Measurements from ENCODE around the gene PLCD1.

DNA sequence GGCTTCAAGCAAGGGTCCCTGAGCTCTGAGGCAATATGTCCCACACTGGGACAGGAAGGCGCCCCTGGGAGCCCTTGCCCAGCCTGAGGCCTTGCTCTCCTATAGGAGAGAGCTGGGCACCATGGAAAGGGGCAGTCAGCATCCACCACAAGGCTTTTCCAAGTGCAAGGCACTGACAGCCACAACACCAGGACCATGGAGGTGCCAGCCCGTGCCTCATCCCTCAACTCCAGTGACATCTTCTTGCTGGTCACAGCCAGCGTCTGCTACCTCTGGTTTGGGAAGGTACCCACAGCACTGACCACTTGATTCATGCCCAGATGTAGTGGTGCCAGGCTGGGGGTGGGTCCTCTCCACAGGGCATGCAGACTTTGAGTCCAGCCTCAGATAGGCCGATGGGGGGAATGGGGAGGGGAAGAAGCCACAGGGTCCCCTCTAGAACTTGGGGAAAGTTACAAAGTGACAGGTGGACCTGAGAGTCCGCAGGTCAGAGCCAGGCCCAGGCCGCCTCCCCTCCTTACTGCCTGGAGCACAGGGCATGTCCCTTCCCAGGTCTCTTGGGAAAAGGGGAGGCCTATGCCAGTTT lies 27.1 kb downstream of the PLCD1 start:
- TF ChIP-seq, protein P1, sequence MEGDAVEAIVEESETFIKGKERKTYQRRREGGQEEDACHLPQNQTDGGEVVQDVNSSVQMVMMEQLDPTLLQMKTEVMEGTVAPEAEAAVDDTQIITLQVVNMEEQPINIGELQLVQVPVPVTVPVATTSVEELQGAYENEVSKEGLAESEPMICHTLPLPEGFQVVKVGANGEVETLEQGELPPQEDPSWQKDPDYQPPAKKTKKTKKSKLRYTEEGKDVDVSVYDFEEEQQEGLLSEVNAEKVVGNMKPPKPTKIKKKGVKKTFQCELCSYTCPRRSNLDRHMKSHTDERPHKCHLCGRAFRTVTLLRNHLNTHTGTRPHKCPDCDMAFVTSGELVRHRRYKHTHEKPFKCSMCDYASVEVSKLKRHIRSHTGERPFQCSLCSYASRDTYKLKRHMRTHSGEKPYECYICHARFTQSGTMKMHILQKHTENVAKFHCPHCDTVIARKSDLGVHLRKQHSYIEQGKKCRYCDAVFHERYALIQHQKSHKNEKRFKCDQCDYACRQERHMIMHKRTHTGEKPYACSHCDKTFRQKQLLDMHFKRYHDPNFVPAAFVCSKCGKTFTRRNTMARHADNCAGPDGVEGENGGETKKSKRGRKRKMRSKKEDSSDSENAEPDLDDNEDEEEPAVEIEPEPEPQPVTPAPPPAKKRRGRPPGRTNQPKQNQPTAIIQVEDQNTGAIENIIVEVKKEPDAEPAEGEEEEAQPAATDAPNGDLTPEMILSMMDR (IDR thresholded peaks at IDR 0.05), result no peak
- no peak for TF ChIP-seq POLR2A (IDR thresholded peaks at IDR 0.05)

Data from body of pancreas (tissue), 4 donors.